ENCODE measurements around the gene LGALS13. TPM values are rescaled to one million over a fixed set of nuclear protein-coding genes. Genes with fewer than 3 reads are reported as not detected.

LGALS13 gene, protein sequence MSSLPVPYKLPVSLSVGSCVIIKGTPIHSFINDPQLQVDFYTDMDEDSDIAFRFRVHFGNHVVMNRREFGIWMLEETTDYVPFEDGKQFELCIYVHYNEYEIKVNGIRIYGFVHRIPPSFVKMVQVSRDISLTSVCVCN
- total RNA-seq (2021; ENCODE audit: unreplicated experiment) = not detected
- polyA plus RNA-seq (2012) = not detected in 2 replicates
- Bru-seq, nascent RNA = not detected
- not detected for BruChase-seq, experiment 1, labeled RNA remaining after a 6-hour chase
- BruChase-seq, experiment 2, labeled RNA remaining after a 2-hour chase = not detected
- long read RNA-seq = 0 reads

DNA sequence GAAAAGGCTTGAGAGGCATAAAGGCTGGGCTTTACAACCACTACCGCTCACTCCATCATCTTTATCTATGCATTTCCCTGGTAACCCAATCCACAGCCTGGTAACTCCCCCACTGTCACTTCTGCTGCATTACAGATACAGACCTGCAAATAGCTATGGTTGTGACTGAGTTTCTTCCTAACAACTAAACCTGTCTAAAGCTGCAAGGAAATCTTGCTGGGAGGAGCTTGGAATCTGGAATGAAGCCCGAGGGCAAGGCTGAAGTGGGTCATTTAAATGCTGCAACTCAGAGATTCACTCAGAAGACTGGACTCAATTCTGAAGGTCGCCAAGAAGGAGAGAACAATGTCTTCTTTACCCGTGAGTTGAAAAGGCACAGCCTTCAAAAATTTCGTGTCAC is at the start of gene LGALS13:
Gene LGALS13, plus strand, starts transcription at position 301 of the 400 bp plus-strand sequence. Its CDS starts 45 bp downstream, at position 346.
- CTCF ChIA-PET = no interaction called here
- no peak for ATAC-seq

More for the DNA sequence above, at the start of gene LGALS13:
- Histone ChIP-seq H2AFZ (ENCODE audit: low read depth, low read length, poor library complexity, severe bottlenecking) (no peak within 1 kb of the TSS), H3K4me3 (replicated peaks in 1 of 2; ENCODE audit: low read depth in 1 of 2, low read length in 2 of 2) (no peak within 1 kb of the TSS), H3K9me3 (ENCODE audit: control insufficient read depth in 1 of 2, insufficient read depth in 1 of 2, low read depth in 1 of 2, low read length in 2 of 2) (no peaks in the 10 kb centered on the region), H3K4me1 (ENCODE audit: control insufficient read depth in 1 of 2, insufficient read depth in 2 of 2, low read length in 2 of 2) (no peaks in the 10 kb centered on the region), H3K36me3 (ENCODE audit: control insufficient read depth in 1 of 2, insufficient read depth in 2 of 2, low read length in 2 of 2) (no peaks in the 10 kb centered on the region), H3K4me2 (ENCODE audit: low read length) (no peak within 1 kb of the TSS), H3K27ac (ENCODE audit: low read depth, low read length) (no peak within 1 kb of the TSS), H3K9me2 (ENCODE audit: insufficient read depth) (no peaks in the 10 kb centered on the region), H4K20me1 (ENCODE audit: insufficient read depth) (no peaks in the 10 kb centered on the region), H3K9ac (ENCODE audit: low read length) (no peak within 1 kb of the TSS), H3K79me2 (ENCODE audit: insufficient read depth, low read length) (no peaks in the 10 kb centered on the region), H3K27me3 (ENCODE audit: insufficient read depth, low read length) (peaks cover 63% of the 10 kb centered on the region)
- no TSS peak for BruUV-seq (replicated peaks)
- DNase-seq (ENCODE audit: low read depth, low spot score) = no peak
- ChIA-PET POLR2A (no interaction called here), RAD21 (ENCODE audit: low non-redundant PET in 1 of 2, low total read pairs in 2 of 2, uncharacterized antibody in 2 of 2, unreplicated experiment in 2 of 2) (no interaction called here)
- TF ChIP-seq EGR1 (IDR thresholded peaks at IDR 0.05; ENCODE audit: low read depth) = no peak
- TF ChIP-seq FOSL1 (IDR thresholded peaks at IDR 0.05; ENCODE audit: low read depth) = no peak
- TF ChIP-seq, protein P1, sequence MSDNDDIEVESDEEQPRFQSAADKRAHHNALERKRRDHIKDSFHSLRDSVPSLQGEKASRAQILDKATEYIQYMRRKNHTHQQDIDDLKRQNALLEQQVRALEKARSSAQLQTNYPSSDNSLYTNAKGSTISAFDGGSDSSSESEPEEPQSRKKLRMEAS (IDR thresholded peaks at IDR 0.05) = no peak
- TF ChIP-seq, protein P2, sequence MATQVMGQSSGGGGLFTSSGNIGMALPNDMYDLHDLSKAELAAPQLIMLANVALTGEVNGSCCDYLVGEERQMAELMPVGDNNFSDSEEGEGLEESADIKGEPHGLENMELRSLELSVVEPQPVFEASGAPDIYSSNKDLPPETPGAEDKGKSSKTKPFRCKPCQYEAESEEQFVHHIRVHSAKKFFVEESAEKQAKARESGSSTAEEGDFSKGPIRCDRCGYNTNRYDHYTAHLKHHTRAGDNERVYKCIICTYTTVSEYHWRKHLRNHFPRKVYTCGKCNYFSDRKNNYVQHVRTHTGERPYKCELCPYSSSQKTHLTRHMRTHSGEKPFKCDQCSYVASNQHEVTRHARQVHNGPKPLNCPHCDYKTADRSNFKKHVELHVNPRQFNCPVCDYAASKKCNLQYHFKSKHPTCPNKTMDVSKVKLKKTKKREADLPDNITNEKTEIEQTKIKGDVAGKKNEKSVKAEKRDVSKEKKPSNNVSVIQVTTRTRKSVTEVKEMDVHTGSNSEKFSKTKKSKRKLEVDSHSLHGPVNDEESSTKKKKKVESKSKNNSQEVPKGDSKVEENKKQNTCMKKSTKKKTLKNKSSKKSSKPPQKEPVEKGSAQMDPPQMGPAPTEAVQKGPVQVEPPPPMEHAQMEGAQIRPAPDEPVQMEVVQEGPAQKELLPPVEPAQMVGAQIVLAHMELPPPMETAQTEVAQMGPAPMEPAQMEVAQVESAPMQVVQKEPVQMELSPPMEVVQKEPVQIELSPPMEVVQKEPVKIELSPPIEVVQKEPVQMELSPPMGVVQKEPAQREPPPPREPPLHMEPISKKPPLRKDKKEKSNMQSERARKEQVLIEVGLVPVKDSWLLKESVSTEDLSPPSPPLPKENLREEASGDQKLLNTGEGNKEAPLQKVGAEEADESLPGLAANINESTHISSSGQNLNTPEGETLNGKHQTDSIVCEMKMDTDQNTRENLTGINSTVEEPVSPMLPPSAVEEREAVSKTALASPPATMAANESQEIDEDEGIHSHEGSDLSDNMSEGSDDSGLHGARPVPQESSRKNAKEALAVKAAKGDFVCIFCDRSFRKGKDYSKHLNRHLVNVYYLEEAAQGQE (IDR thresholded peaks at IDR 0.05; ENCODE audit: low read depth) = no peak
- TF ChIP-seq JUND (IDR thresholded peaks at IDR 0.05) = no peak
- no peak for TF ChIP-seq RAD21 (IDR thresholded peaks at IDR 0.05; ENCODE audit: low read depth)
- no peak for TF ChIP-seq ZFX (IDR thresholded peaks at IDR 0.05)
- TF ChIP-seq ZNF274 (IDR thresholded peaks at IDR 0.05; ENCODE audit: low read depth, low read length) = no peak
- no peak for TF ChIP-seq YY1 (IDR thresholded peaks at IDR 0.05; ENCODE audit: extremely low read depth, insufficient replicate concordance, low read depth, low read length)
- no peak for TF ChIP-seq EZH2 (IDR thresholded peaks at IDR 0.05)
- TF ChIP-seq TCF7L2 (IDR thresholded peaks at IDR 0.05; ENCODE audit: borderline replicate concordance, extremely low read depth, insufficient read depth, insufficient read length) = no peak
- TF ChIP-seq CEBPB (IDR thresholded peaks at IDR 0.05; ENCODE audit: low read depth) = no peak
- TF ChIP-seq, protein P3, sequence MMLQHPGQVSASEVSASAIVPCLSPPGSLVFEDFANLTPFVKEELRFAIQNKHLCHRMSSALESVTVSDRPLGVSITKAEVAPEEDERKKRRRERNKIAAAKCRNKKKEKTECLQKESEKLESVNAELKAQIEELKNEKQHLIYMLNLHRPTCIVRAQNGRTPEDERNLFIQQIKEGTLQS (IDR thresholded peaks at IDR 0.05) = no peak
- TF ChIP-seq SIN3A (IDR thresholded peaks at IDR 0.05; ENCODE audit: low read depth) = no peak
- TF ChIP-seq SRF (IDR thresholded peaks at IDR 0.05; ENCODE audit: low read depth) = no peak
- intact Hi-C loops (cut with micrococcal nuclease) = no loop called here
